H1 (cell line): ENCODE results near the gene MAML1. TPM values are rescaled to one million over a fixed set of nuclear protein-coding genes. Genes with fewer than 3 reads are reported as not detected.

Experiments used
- ASH2L ChIP-seq: fragments of 200-600, 300-600 bp; sonication (generic); IDR thresholded peaks from one replicate; pipeline ENCODE4 v1.7.1; 2017; ENCODE audit warnings: low read length
- ATF3 ChIP-seq: IDR thresholded peaks from 2 replicates; pipeline ENCODE4 v1.6.1; 2011; ENCODE audit warnings: low read depth, mild to moderate bottlenecking, low read length; ENCODE audit not compliant: insufficient read depth
- BRCA1 ChIP-seq: IDR thresholded peaks from 2 replicates; pipeline ENCODE4 v1.6.1; 2012; ENCODE audit warnings: low read depth, low read length, improper control_type of control experiment
- CBX5 ChIP-seq: fragments of 300-800, 300-1000 bp; sonication (generic); IDR thresholded peaks from 2 replicates; pipeline ENCODE4 v1.7.1; 2016; ENCODE audit warnings: antibody characterized with exemption, low read length, low read depth
- CEBPB ChIP-seq: IDR thresholded peaks from 2 replicates; pipeline ENCODE4 v1.6.1; 2012; ENCODE audit warnings: low read depth, low read length
- CHD1 ChIP-seq: IDR thresholded peaks from 2 replicates; pipeline ENCODE4 v1.6.1; 2012; ENCODE audit warnings: low read depth, low read length, improper control_type of control experiment
- CTBP2 ChIP-seq: IDR thresholded peaks from 2 replicates; pipeline ENCODE4 v1.7.0; 2011; ENCODE audit warnings: borderline replicate concordance, mild to moderate bottlenecking, moderate library complexity, mixed read lengths, low read length; ENCODE audit not compliant: insufficient read depth, insufficient read length
- EZH2 ChIP-seq: fragments of 200-600 bp; sonication (generic); IDR thresholded peaks from 2 replicates; pipeline ENCODE4 v1.7.1; 2012; ENCODE audit warnings: low read depth, mild to moderate bottlenecking, moderate library complexity, low read length, inconsistent platforms; ENCODE audit not compliant: severe bottlenecking
- GABPA ChIP-seq: IDR thresholded peaks from 2 replicates; pipeline ENCODE4 v1.6.1; 2011; ENCODE audit warnings: mild to moderate bottlenecking, low read length, moderate library complexity, borderline replicate concordance; ENCODE audit not compliant: insufficient read depth
- GTF2F1 ChIP-seq: IDR thresholded peaks from 2 replicates; pipeline ENCODE4 v1.6.1; 2012; ENCODE audit warnings: low read depth, low read length, improper control_type of control experiment, borderline replicate concordance
- JUN ChIP-seq: IDR thresholded peaks from 2 replicates; pipeline ENCODE4 v1.6.1; 2011; ENCODE audit warnings: low read depth, mild to moderate bottlenecking, improper control_type of control experiment, low read length
- JUND ChIP-seq: IDR thresholded peaks from 2 replicates; pipeline ENCODE4 v1.6.1; 2011; ENCODE audit warnings: mild to moderate bottlenecking, improper control_type of control experiment, low read length
- KDM1A ChIP-seq: fragments of 200-600, 300-600 bp; sonication (generic); IDR thresholded peaks from 2 replicates; pipeline ENCODE4 v1.7.1; 2016; ENCODE audit warnings: mild to moderate bottlenecking, low read length, borderline replicate concordance
- MAX ChIP-seq: IDR thresholded peaks from 2 replicates; pipeline ENCODE4 v1.6.1; 2012; ENCODE audit warnings: inconsistent platforms
- NANOG ChIP-seq: IDR thresholded peaks from 2 replicates; pipeline ENCODE4 v1.6.1; 2011; ENCODE audit warnings: low read length, low read depth, mild to moderate bottlenecking, inconsistent platforms; ENCODE audit not compliant: insufficient read depth, poor library complexity, severe bottlenecking
- NRF1 ChIP-seq: IDR thresholded peaks from 2 replicates; pipeline ENCODE4 v1.6.1; 2011; ENCODE audit warnings: mild to moderate bottlenecking, low read depth, low read length, improper control_type of control experiment
- PHF8 ChIP-seq: fragments of 200-600 bp; sonication (generic); conservative IDR thresholded peaks from 2 replicates; pipeline ENCODE4 v1.7.1; 2012; ENCODE audit warnings: low read depth, mild to moderate bottlenecking, inconsistent platforms, low read length, moderate library complexity
- POLR2AphosphoS5 ChIP-seq: IDR thresholded peaks from 2 replicates; pipeline ENCODE4 v1.6.1; 2011; ENCODE audit warnings: low read depth, low read length
- POU5F1 ChIP-seq: IDR thresholded peaks from 2 replicates; pipeline ENCODE4 v1.6.1; 2011; ENCODE audit warnings: low read depth, mild to moderate bottlenecking, low read length, moderate library complexity
- RFX5 ChIP-seq: IDR thresholded peaks from 2 replicates; pipeline ENCODE4 v1.6.1; 2011; ENCODE audit warnings: low read depth, low read length, improper control_type of control experiment, borderline replicate concordance
- SIN3A ChIP-seq, 2 experiments: IDR thresholded peaks in 1 of 2; conservative IDR thresholded peaks in 1 of 2; 2 replicates each; pipeline ENCODE4 v1.6.1; 2011 to 2012; ENCODE audit warnings: low read length in 2 of 2, improper control_type of control experiment in 1 of 2, low read depth in 1 of 2, mild to moderate bottlenecking in 1 of 2
- SIX5 ChIP-seq: IDR thresholded peaks from 2 replicates; pipeline ENCODE4 v1.6.1; 2011; ENCODE audit warnings: mild to moderate bottlenecking, low read depth, low read length
- USF2 ChIP-seq: IDR thresholded peaks from 2 replicates; pipeline ENCODE4 v1.6.1; 2011; ENCODE audit warnings: low read length, improper control_type of control experiment
- polyA plus RNA-seq, 7 experiments: library from polyadenylated mRNA; depleted of rRNA in 3 of 7; stranded (reverse) in 5 of 7; unstranded in 2 of 7; fragments of >200 nt in 5 of 7; fragments of 200-250 nt in 2 of 7; gene quantifications; 1 replicate in 5 of 7; 2 replicates in 1 of 7; 4 replicates in 1 of 7; pipeline versions ENCODE4 v1.2.1 to v1.2.3, GENCODE V29; 2011 to 2013; ENCODE audit warnings: missing spikeins in 2 of 7, mixed read lengths in 2 of 7
- total RNA-seq: library from RNA; stranded (reverse); fragmentation: NEBNext Ultra II Directional; extraction: Animal tissue kit (Norgen Biotek cat#: 25700); gene quantifications from 2 replicates; pipeline ENCODE4 v1.2.1, GENCODE V29; 2021

The MAML1 gene
- total and polyA plus RNA-seq, 2 of the 8 experiments (the other 6 are each of a cell fraction or from before 2014, with no cell fraction given) = 17.1 to 41.9 TPM

GRCh38 chr5:179818746-179819295, 86.2 kb downstream of the MAML1 start (continued):
- TF ChIP-seq NRF1 (no peak), ASH2L (no peak), ATF3 (peak; percentile 73; the same call in 1 of the 2 replicates), KDM1A (peak; percentile 75; the same call in 1 of the 2 replicates), JUN (0 out of 2 replicates have a peak, but pooled peaks have one; percentile 25), MAX (no peak; the same call in 1 of the 2 replicates), BRCA1 (no peak), SIX5 (no peak), GTF2F1 (no peak), CBX5 (no peak), EZH2 (no peak), CTBP2 (peak; percentile 63), GABPA (peak; percentile 46; the same call in 1 of the 2 replicates), NANOG (no peak), CHD1 (no peak), USF2 (peak; percentile 78), POU5F1 (no peak), JUND (peak; percentile 91), SIN3A (conservative IDR thresholded peaks at IDR 0.05 in 1 of 2, IDR thresholded peaks at IDR 0.05 in 1 of 2; ENCODE audit: low read depth in 1 of 2, low read length in 2 of 2) (peak; percentile 31 to 63; a peak in 3 of 4 replicates), RFX5 (no peak), PHF8 (no peak; the same call in 1 of the 2 replicates), CEBPB (peak; percentile 61; the same call in 1 of the 2 replicates), POLR2AphosphoS5 (peak; percentile 54; the same call in 1 of the 2 replicates)
